Activated CD8-positive, alpha-beta memory T cell treated with anti-CD3 and anti-CD28 coated beads, Interleukin-2, amount 50 U/mL, for 24 hours (primary cell): Measurements from ENCODE around the gene ALPP.
"Not testable (repeated sequence)": the region's sequence is repeated elsewhere in the genome, so short reads cannot be mapped to it uniquely, and the experiment has no call there.

Experiments
- DNase-seq: peaks from one replicate; pipeline ENCODE4 v3.0.0-alpha.2; 2020; ENCODE audit errors: extremely low read depth

Gene ALPP

DNA sequence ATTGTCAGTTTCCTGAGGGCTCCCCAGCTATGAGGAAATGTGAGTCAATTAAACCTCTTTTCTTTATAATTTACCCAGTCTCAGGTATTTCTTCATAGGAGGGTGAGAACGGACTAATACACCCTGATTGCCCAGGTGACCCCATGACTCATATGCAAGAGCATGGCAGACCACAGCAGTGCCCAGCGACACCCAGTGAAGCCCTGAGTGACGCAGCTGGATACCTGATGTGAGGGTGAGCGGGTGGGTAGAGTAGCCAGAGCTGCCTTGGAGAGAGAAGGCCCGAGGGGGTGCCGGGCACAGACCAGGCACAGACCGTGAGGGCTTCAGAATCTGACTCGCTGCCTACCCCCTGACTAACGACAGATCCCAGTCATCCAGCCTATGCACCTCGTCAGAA, 43.5 kb downstream of the ALPP start:
- DNase-seq = no peak

DNA sequence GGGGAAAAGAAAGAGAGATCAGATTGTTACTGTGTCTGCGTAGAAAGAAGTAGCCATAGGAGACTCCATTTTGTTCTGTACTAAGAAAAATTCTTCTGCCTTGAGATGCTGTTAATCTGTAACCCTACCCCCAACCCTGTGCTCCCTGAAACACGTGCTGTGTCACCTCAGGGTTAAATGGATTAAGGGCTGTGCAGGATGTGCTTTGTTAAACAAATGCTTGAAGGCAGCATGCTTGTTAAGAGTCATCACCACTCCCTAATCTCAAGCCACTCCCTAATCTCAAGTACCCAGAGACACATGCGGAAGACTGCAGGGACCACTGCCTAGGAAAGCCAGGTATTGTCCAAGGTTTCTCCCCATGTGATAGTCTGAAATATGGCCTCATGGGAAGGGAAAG, 44.4 kb downstream of the ALPP start:
- not testable (repeated sequence) for DNase-seq

DNA sequence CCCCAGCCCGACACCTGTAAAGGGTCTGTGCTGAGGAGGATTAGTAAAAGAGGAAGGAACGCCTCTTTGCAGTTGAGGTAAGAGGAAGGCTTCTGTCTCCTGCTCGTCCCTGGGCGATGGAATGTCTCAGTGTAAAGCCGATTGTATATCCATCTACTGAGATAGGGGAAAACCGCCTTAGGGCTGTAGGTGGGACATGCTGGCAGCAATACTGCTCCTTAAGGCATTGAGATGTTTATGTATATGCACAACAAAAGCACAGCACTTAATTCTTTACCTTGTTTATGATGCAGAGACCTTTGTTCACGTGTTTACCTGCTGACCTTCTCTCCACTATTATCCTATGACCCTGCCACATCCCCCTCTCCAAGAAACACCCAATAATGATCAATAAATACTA, 44.9 kb downstream of the ALPP start:
- not testable (repeated sequence) for DNase-seq

GRCh38 chr2:232431705-232432590, 53.4 kb downstream of the ALPP start:
- no peak for DNase-seq
